ENCODE results near the gene UBE2D1. TPM values are rescaled to one million over a fixed set of nuclear protein-coding genes. Genes with fewer than 3 reads are reported as not detected.
"Not testable (repeated sequence)": the region's sequence is repeated elsewhere in the genome, so short reads cannot be mapped to it uniquely, and the experiment has no call there.

Gene UBE2D1
- total RNA-seq, 2 donors from 2014 or later, result 9.8 to 11.4 TPM

DNA sequence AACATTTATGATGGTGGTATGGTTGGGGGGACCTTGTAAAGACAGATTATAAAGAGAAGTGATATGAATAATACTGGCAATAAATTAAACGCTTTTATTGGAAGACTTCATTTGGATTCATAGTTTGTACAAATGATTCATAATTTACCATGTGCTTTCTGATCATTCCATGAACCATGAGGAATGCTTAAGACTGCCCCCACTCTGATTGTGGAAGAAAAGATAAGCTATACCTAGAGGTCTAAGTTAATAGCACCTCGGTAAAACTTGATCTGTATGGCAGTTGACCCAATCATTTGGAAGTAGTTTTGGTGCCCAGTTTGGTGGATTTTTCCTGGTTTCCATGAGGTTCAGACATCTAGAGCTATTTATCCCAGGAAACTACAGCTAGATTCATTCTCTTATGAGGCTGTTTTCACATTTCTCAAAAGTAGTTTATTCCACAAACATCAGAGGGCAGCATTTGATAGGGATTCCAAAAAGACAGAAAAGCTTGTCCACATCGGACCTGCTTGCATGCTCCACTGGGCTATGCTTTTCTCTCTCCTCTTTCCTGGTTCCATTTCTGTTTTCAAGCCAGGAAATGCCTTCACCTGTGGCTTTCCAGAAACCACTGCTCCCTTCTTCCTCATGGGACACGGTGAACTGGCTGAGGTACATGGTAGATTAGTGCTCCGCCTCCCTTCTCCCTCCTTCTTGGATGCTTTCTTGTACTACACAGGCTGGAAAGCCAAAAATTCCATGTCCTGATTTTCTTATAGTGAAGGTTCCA lies 79.7 kb downstream of the UBE2D1 start:
- H3K4me1 ChIP-seq (replicated peaks), result no peaks in the 10 kb centered on the region
- H3K27ac ChIP-seq, result no peak overlapping the region
- no peaks in the 10 kb centered on the region for H3K27me3 ChIP-seq (replicated peaks; ENCODE audit: insufficient read depth)
- DNase-seq (ENCODE audit: low spot score), result no peak
- no peak overlapping the region for H3K4me3 ChIP-seq
- intact Hi-C loops (cut with DNase I), result loop anchor here (10.0 kb wide), 1 partner anchor 550 kb away; no protein-coding TSS in a partner anchor
- H3K9me3 ChIP-seq, result no peaks in the 10 kb centered on the region
- no peaks in the 10 kb centered on the region for H3K36me3 ChIP-seq
- WGBS, result 34% methylated on average over 5 of the region's 5 CpGs
- TF ChIP-seq POLR2A (IDR thresholded peaks at IDR 0.05) (no peak), CTCF (IDR thresholded peaks at IDR 0.05) (peak in 3 of 4 experiments; percentile 14 to 33 (median 28)), POLR2AphosphoS5 (IDR thresholded peaks at IDR 0.05) (no peak)

DNA sequence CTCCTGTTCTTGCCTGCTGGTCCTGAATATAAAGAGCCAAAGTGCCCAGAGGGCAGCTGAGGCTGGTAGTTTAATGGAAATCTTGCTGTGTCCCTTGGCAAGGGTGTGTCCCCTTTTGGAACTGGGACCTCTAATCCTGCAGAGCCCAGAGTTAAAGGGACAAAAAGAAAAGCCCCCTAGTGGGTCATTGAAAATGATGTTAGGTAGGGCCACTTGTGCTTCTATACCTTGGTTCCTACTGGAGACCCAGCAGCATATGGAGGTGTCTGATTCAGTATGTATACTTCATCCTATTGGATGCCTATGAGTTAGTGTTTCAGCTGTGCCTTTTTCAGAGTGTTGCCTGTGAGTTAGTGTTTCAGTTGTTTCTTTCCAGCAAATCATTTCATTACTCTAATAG lies 81.0 kb downstream of the UBE2D1 start:
- H3K4me3 ChIP-seq, result no peak overlapping the region
- no peaks in the 10 kb centered on the region for H3K36me3 ChIP-seq
- DNase-seq (ENCODE audit: low spot score), result no peak
- H3K4me1 ChIP-seq (replicated peaks), result no peaks in the 10 kb centered on the region
- no peak overlapping the region for H3K27ac ChIP-seq
- H3K27me3 ChIP-seq (replicated peaks; ENCODE audit: insufficient read depth), result no peaks in the 10 kb centered on the region
- TF ChIP-seq POLR2AphosphoS5 (IDR thresholded peaks at IDR 0.05) (no peak), POLR2A (IDR thresholded peaks at IDR 0.05) (no peak), CTCF (IDR thresholded peaks at IDR 0.05) (no peak)
- intact Hi-C loops (cut with DNase I), result loop anchor here (10.0 kb wide), 1 partner anchor 549 kb away; no protein-coding TSS in a partner anchor
- no peaks in the 10 kb centered on the region for H3K9me3 ChIP-seq

DNA sequence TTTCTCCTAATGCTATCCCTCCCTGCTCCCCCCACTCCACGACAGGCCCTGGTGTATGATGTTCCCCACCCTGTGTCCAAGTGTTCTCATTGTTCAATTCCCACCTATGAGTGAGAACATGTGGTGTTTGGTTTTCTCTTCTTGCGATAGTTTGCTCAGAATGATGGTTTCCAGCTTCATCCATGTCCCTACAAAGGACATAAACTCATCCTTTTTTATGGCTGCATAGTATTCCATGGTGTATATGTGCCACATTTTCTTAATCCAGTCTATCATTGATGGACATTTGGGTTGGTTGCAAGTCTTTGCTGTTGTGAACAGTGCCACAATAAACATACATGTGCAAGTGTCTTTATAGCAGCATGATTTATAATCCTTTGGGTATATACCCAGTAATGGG lies 83.1 kb downstream of the UBE2D1 start:
- intact Hi-C loops (cut with DNase I), result loop anchor here (10.0 kb wide), 1 partner anchor 547 kb away; no protein-coding TSS in a partner anchor
- H3K27me3 ChIP-seq (replicated peaks; ENCODE audit: insufficient read depth); H3K36me3 ChIP-seq; H3K27ac ChIP-seq; H3K4me3 ChIP-seq; H3K4me1 ChIP-seq (replicated peaks); DNase-seq (ENCODE audit: low spot score); H3K9me3 ChIP-seq: not testable (repeated sequence)
- 92% methylated on average over 2 of the region's 2 CpGs for WGBS

Other genes starting within 250 kb of the UBE2D1 start
- gene IPMK, start 67.1 kb upstream of the UBE2D1 start, total RNA-seq, result 1 to 10 TPM; 2.6 to 5.5 TPM
- gene CISD1, start 65.8 kb upstream of the UBE2D1 start, total RNA-seq, result 10 to 100 TPM; 10.3 to 16.9 TPM
- gene TFAM, start 50.4 kb downstream of the UBE2D1 start, total RNA-seq, result 10 to 100 TPM; 21.0 to 24.4 TPM
- 10 to 100 TPM in 1 of 2 donors, 1 to 10 TPM in 1; 5.1 to 12.7 TPM for gene BICC1, start 177.9 kb downstream of the UBE2D1 start, total RNA-seq

Data from prostate gland (tissue), 2 donors.